ENCODE measurements around the gene ATP9A. TPM values are rescaled to one million over a fixed set of nuclear protein-coding genes. Genes with fewer than 3 reads are reported as not detected.
A peak's percentile ranks its signal among the peaks of the same experiment; 100 is the strongest.

ATP9A gene
- total and polyA plus RNA-seq, 2 of the 8 experiments (the other 6 are each of a cell fraction or from before 2014, with no cell fraction given) = 5.0 to 6.4 TPM

DNA sequence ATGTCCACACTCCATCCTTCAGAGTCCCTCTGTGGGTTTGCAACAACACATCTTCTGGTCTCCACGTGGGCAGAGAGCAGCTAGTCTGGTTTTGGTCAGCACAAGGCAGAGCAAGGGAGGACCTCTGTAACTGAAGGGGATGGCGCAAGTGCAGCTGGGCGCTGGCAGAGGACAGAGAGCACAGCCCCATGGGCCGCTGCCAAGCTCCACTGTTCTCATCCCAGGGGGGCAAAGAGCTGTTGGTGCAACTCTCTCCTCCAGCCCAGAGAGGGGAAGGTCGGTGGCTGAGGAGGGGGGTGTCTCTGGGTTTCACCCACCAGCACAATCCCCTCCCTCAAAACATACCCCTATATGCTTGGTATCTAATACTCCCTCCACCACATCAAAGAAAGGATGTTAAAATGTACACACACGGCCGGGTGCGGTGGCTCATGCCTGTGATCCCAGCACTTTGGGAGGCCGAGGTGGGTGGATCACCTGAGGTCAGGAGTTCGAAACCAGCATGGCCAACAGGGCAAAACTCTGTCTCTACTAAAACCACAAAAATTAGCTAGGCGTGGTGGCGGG, 9.1 kb downstream of the ATP9A start:
- 0 out of 7 replicates have a peak, but pooled peaks cover 0 to 2% (median 0%) of the 10 kb centered on the region in 4 experiments for H3K4me1 ChIP-seq (replicated peaks in 1 of 4; ENCODE audit: control insufficient read depth in 3 of 4, insufficient read depth in 4 of 4, low read length in 3 of 4)
- H3K4me2 ChIP-seq (ENCODE audit: insufficient read depth in 1 of 2, low read depth in 2 of 2, low read length in 2 of 2) = no peak overlapping the region
- H3K56ac ChIP-seq (replicated peaks; ENCODE audit: insufficient read length, low read depth, low read length) = no peak overlapping the region
- H2BK5ac ChIP-seq (ENCODE audit: low read depth, low read length) = no peak overlapping the region
- no peaks in the 10 kb centered on the region for H4K20me1 ChIP-seq (replicated peaks in 1 of 2; ENCODE audit: control insufficient read depth in 1 of 2, insufficient read depth in 2 of 2, low read length in 2 of 2)
- no peaks in the 10 kb centered on the region for H3K27me3 ChIP-seq (replicated peaks in 1 of 4; ENCODE audit: control insufficient read depth in 3 of 4, extremely low read depth in 1 of 4, insufficient read depth in 3 of 4, low read length in 3 of 4)
- no peak overlapping the region for H3K18ac ChIP-seq (ENCODE audit: extremely low read depth, low read length)
- H3K36me3 ChIP-seq (ENCODE audit: control insufficient read depth in 2 of 4, insufficient read depth in 4 of 4, low read length in 3 of 4) = no peaks in the 10 kb centered on the region
- no peak overlapping the region for H2BK20ac ChIP-seq (ENCODE audit: low read length)
- no peak overlapping the region for H3K14ac ChIP-seq (ENCODE audit: insufficient read length)
- WGBS, 2 experiments (ENCODE audit: extremely low coverage in 1 of 2, insufficient coverage in 1 of 2, insufficient read length in 1 of 2, insufficient replicate concordance in 2 of 2, low coverage in 1 of 2, low lambda C conversion rate in 2 of 2, missing lambda C conversion rate in 1 of 2) = 88% methylated on average over 12 of the region's 12 CpGs; no CpG with 5 or more reads in 1 of the 2 experiments
- no peak overlapping the region for H2AFZ ChIP-seq (ENCODE audit: low read length)
- no peak overlapping the region for H2BK120ac ChIP-seq (replicated peaks; ENCODE audit: low read depth, low read length)
- DNase-seq (ENCODE audit: low read depth in 1 of 2, low spot score in 2 of 2) = no peak
- no peaks in the 10 kb centered on the region for H3K79me2 ChIP-seq (ENCODE audit: control insufficient read depth in 1 of 2, insufficient read depth in 2 of 2, low read length in 2 of 2)
- H4K91ac ChIP-seq (replicated peaks; ENCODE audit: insufficient read length, low read length) = no peak overlapping the region
- H3K4ac ChIP-seq (replicated peaks; ENCODE audit: insufficient read length, low read depth, low read length) = no peak overlapping the region
- no peak overlapping the region for H3K4me3 ChIP-seq (ENCODE audit: extremely low read depth in 1 of 4, insufficient read depth in 2 of 4, low read depth in 3 of 4, low read length in 4 of 4)
- H4K5ac ChIP-seq (ENCODE audit: insufficient read length, low read depth, low read length) = no peak overlapping the region
- ChIA-PET CTCF (ENCODE audit: partially characterized antibody) (interaction anchor here (0.6 to 1.6 kb wide), 4 partner anchors 9 to 539 kb away, joined by 3 to 5 read pairs (median 3); partner anchors contain the start of gene ATP9A), POLR2A (ENCODE audit: partially characterized antibody) (no interaction called here)
- no peak overlapping the region for H4K8ac ChIP-seq (ENCODE audit: extremely low read depth, insufficient read depth, low read length)
- H3K79me1 ChIP-seq (ENCODE audit: low read depth, low read length) = no peaks in the 10 kb centered on the region
- no peak overlapping the region for H2AK5ac ChIP-seq (ENCODE audit: low read depth, low read length)
- no peak for FAIRE-seq
- peak overlapping the region; percentile 75; the same call in 1 of the 2 replicates for H2BK12ac ChIP-seq (ENCODE audit: low read depth, low read length)
- no peak overlapping the region for H2BK15ac ChIP-seq (ENCODE audit: low read length)
- no peak overlapping the region for H3K27ac ChIP-seq (ENCODE audit: low read depth, low read length)
- no peaks in the 10 kb centered on the region for H3K23me2 ChIP-seq (ENCODE audit: low read depth, low read length)
- no peaks in the 10 kb centered on the region; a peak in 1 of 4 replicates for H3K9me3 ChIP-seq (ENCODE audit: insufficient read depth in 2 of 2, low read depth in 1 of 2, low read length in 1 of 2)
- no peak overlapping the region for H3K9ac ChIP-seq (replicated peaks in 1 of 4; ENCODE audit: extremely low read depth in 1 of 4, low read depth in 3 of 4, low read length in 3 of 4)
- H3K23ac ChIP-seq (ENCODE audit: insufficient read length) = no peak overlapping the region
- TF ChIP-seq EP300 (IDR thresholded peaks at IDR 0.05; ENCODE audit: borderline replicate concordance in 1 of 2, low read depth in 2 of 2, low read length in 2 of 2) (no peak), CREB1 (IDR thresholded peaks at IDR 0.05) (no peak), ATF2 (IDR thresholded peaks at IDR 0.05; ENCODE audit: low read length) (no peak), RXRA (IDR thresholded peaks at IDR 0.05; ENCODE audit: insufficient read depth, low read depth, low read length) (no peak), SIX5 (IDR thresholded peaks at IDR 0.05; ENCODE audit: low read depth, low read length) (no peak), SUZ12 (IDR thresholded peaks at IDR 0.05; ENCODE audit: low read length) (no peak), YY1 (IDR thresholded peaks at IDR 0.05; ENCODE audit: low read depth, low read length) (no peak)
- TF ChIP-seq, protein P1, sequence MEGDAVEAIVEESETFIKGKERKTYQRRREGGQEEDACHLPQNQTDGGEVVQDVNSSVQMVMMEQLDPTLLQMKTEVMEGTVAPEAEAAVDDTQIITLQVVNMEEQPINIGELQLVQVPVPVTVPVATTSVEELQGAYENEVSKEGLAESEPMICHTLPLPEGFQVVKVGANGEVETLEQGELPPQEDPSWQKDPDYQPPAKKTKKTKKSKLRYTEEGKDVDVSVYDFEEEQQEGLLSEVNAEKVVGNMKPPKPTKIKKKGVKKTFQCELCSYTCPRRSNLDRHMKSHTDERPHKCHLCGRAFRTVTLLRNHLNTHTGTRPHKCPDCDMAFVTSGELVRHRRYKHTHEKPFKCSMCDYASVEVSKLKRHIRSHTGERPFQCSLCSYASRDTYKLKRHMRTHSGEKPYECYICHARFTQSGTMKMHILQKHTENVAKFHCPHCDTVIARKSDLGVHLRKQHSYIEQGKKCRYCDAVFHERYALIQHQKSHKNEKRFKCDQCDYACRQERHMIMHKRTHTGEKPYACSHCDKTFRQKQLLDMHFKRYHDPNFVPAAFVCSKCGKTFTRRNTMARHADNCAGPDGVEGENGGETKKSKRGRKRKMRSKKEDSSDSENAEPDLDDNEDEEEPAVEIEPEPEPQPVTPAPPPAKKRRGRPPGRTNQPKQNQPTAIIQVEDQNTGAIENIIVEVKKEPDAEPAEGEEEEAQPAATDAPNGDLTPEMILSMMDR (IDR thresholded peaks at IDR 0.05; ENCODE audit: control extremely low read depth in 1 of 3, insufficient read depth in 1 of 3, low read depth in 1 of 3, low read length in 3 of 3) = no peak

Measured in H1 (cell line).